Suprapubic skin (tissue), 3 donors: ENCODE results near the gene DSG4.

Experiments
- EP300 ChIP-seq: sonication (generic); formaldehyde crosslinking; IDR thresholded peaks from one replicate; pipeline ENCODE4 v1.6.1; 2017; ENCODE audit warnings: antibody characterized with exemption
- POLR2A ChIP-seq, 2 donors: fragments of 450-650 bp; IDR thresholded peaks; one replicate each; pipeline ENCODE4 v1.6.1; 2017; ENCODE audit warnings: antibody characterized with exemption in 2 of 2, mild to moderate bottlenecking in 2 of 2, moderate library complexity in 2 of 2
- TF ChIP-seq, protein P1 (sequence below), 2 donors: fragments of 200-600 bp in 1 of 2; fragments of 450-650 bp in 1 of 2; sonication (generic) in 1 of 2; IDR thresholded peaks; one replicate each; pipeline ENCODE4 v1.5.1; 2016 to 2019; ENCODE audit warnings: antibody characterized with exemption in 2 of 2, mild to moderate bottlenecking in 1 of 2, moderate library complexity in 1 of 2

DNA sequence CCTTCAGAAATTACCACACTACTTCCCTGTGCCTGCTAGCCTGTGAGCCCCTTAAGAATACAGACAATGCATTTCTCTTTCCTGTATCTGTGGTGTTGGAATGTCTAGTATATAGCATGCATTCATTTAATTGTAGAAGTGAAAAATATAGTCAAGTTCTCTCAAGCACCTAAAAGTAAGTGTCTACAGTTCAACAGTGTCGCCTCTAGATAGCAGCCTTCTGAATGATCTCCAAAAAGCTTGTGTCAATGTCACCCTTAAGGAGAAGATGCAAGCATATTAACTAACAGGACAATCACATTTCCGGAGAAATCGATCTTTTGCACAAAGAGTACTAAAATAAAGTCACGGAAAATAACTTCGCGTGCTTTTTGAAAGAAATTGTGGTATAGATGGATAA, 43.5 kb downstream of the DSG4 start:
- TF ChIP-seq POLR2A (IDR thresholded peaks at IDR 0.05) (no peak), EP300 (no peak)
- TF ChIP-seq, protein P1, sequence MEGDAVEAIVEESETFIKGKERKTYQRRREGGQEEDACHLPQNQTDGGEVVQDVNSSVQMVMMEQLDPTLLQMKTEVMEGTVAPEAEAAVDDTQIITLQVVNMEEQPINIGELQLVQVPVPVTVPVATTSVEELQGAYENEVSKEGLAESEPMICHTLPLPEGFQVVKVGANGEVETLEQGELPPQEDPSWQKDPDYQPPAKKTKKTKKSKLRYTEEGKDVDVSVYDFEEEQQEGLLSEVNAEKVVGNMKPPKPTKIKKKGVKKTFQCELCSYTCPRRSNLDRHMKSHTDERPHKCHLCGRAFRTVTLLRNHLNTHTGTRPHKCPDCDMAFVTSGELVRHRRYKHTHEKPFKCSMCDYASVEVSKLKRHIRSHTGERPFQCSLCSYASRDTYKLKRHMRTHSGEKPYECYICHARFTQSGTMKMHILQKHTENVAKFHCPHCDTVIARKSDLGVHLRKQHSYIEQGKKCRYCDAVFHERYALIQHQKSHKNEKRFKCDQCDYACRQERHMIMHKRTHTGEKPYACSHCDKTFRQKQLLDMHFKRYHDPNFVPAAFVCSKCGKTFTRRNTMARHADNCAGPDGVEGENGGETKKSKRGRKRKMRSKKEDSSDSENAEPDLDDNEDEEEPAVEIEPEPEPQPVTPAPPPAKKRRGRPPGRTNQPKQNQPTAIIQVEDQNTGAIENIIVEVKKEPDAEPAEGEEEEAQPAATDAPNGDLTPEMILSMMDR (IDR thresholded peaks at IDR 0.05) = no peak
